GM18511 (cell line): ENCODE data around the gene SEC16A.

Source experiments
- ATAC-seq: cut with Tn5 transposase; IDR thresholded peaks from one replicate; pipeline ENCODE4 v1.9.1; 2021; ENCODE audit warnings: mild to moderate bottlenecking, moderate library complexity; ENCODE audit not compliant: unreplicated experiment

SEC16A gene

GRCh38 chr9:136482793-136483588, at the start of gene SEC16A:
Gene SEC16A (minus strand): TSS chr9:136483040. CDS start chr9:136477615, 5,425 bp downstream.
- peak; percentile 64 for ATAC-seq

GRCh38 chr9:136531904-136532798, 49.3 kb upstream of the SEC16A start:
- no peak for ATAC-seq

- no peak for ATAC-seq
These were observed 48.5 kb upstream of the SEC16A start for GRCh38 chr9:136531186-136531903.

DNA sequence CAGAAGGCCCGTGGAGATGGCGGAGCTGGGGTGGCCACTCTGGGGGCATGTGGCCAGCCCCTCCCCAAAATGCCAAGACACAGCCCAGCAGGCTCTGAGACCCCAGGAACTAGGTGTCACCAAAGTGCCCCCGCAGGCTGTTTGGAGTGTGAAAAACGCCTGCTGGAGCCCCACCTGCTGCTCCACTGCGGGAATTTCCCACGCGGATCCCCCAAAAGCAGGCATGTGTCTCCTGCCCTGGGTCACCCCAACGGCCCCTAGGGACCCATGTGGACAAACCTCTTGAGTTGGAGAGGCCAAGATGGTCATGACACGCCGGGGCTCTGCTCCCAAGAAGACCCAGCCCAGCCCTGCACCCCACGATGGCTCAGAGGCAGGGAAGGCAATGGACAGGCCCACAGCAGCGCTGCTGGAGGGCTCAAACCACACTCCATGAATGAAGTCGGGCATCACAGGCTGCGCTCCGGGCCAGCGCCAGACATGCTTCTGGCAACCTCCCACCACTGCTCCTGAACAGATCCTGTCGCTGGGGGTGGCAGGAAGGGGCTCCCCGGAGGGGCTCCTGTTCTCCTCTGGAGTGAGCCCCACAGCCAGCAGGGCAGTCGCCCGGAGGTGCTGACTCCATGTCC, 47.7 kb upstream of the SEC16A start:
- ATAC-seq = no peak

DNA sequence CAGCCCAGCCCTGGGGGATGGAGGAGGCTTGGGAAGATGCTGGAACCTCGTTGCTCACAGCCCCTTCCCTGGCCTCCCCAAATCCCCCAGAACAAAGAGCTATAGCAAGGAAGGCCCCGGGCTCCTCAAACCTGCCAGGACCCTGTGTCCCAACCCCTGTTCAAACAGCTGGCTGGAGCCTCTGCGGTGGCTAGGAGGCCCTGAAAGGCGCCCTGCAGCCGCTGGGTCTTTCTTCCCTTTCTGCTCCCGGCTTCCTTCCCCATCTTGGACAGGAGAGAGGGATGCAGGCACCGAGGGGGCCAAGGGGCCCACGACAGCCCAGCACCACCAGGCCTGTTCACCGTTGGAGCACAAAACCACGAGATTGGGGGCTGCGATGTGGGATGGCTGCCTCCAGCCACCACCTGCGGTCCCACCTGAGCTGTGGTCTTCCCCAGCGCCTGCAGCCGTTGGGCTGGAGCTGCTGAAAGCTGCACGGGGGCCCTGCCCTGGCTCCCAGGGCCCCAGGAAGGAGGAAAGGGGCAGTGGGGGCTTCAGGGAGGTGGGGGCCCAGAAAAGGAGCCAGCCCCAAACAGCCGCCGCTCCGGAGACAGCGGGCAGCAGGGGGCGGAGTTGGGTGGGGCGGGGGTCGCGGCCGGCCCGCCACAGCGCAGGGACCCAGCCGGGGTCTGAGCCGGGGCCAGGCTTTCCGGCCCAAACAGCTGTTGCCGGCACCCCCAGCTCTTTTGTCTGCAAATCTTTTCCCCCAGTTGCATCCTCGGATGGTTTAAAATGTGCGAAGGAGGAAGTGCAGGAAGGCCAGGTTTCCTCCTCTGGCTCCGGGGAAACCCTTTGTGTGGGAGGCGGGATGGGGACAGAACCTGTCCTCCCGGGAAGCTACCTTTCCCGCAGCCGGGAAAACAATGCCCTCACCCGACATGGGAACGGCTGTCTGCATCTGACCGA, 46.9 kb upstream of the SEC16A start:
- no peak for ATAC-seq

DNA sequence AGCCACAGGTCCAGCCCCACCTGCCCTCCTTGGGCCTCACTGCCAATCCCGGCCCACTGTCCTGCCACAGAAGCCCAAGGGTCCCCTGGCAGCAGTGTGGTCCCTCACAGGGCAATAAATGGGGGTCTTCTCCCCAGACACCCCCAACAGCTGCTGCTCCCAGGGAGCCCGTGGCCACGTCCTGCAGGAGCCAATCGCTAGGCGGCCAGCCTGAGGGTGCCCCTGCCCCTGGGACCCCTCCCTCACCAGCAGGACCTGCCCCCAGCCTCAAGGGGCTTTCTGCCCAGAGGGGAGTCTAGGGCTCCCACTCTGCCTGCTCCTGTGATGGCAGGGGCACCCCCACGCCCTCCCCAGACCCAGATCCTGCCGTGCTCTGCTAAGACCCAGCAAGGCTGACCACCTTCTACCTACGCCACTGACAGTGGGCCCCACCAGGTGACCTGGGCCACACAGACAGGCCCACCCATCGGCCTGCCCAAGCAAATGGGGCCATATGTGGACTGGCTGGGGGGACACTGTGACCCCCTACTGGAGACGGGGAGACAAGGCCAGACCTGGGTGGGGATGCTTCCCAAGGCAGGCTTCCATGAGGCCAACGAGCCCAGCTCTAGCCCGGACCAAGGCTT, 46.0 kb upstream of the SEC16A start:
- no peak for ATAC-seq

GRCh38 chr9:136527721-136528710, 45.2 kb upstream of the SEC16A start:
- no peak for ATAC-seq

- no peak for ATAC-seq
These were observed 44.3 kb upstream of the SEC16A start for GRCh38 chr9:136527131-136527530.

GRCh38 chr9:136526625-136527066, 43.8 kb upstream of the SEC16A start:
- ATAC-seq = no peak

GRCh38 chr9:136525841-136526499, 43.1 kb upstream of the SEC16A start:
- ATAC-seq = no peak

DNA sequence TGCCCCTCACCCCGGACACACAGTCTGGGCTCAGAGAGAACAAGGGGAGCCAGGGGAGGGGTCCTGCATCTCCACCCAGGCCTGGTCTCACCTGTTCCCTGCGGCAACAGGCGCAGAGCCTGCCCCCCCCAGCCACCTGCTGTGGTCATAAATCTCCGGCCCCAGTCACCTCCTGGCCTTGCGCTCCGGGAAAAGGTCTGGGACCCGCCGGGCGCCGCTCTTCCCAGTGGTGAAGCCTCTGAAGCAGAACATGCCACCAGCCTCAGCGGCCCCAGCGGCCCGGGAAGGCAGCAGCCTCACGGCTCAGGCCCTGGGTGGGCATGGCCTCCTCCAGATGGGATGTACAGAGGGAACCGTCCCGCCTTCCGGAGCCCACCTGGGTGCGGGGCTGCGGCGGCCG, 42.4 kb upstream of the SEC16A start:
- no peak for ATAC-seq

- ATAC-seq = no peak
These were observed 39.7 kb upstream of the SEC16A start for GRCh38 chr9:136522314-136523237.

DNA sequence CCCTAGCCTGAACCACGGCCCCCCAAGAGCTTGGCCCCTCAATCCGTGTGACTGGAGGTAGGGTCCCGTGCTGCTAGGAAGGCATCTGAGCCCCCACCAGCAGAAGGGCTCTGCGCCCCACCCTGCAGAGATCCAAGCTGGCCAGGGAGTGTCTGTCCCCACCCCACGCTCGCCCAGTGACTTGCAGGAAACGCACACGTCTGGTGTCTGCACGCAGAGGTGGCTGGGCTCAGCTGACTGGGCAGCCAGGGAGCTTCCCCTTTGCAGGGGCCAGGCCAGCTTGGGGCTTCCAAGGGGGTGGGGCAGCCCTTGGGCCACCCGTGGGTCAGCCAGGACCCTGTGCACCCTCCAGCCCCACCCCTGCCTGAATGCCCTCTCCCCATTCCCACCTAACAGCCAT, 38.7 kb upstream of the SEC16A start:
- no peak for ATAC-seq

GRCh38 chr9:136520053-136520540, 37.3 kb upstream of the SEC16A start:
- no peak for ATAC-seq

GRCh38 chr9:136519263-136520052, 36.6 kb upstream of the SEC16A start:
- no peak for ATAC-seq
